Colonic mucosa (tissue), 4 donors: ENCODE results near the gene GDAP1L1. TPM values are rescaled to one million over a fixed set of nuclear protein-coding genes. Genes with fewer than 3 reads are reported as not detected.

ENCODE experiments used
- DNase-seq: peaks from one replicate; pipeline ENCODE4 v3.0.0-alpha.2; 2020
- H3K27ac ChIP-seq: fragments of 200-600 bp; one replicate; pipeline ENCODE4 v1.8.0; 2021
- H3K27me3 ChIP-seq: fragments of 200-600 bp; one replicate; pipeline ENCODE4 v1.8.0; 2021
- H3K36me3 ChIP-seq: fragments of 200-600 bp; one replicate; pipeline ENCODE4 v1.8.0; 2021
- H3K4me1 ChIP-seq: fragments of 200-600 bp; one replicate; pipeline ENCODE4 v1.8.0; 2021; ENCODE audit warnings: mild to moderate bottlenecking
- H3K4me3 ChIP-seq: fragments of 200-600 bp; one replicate; pipeline ENCODE4 v1.8.0; 2021
- H3K9ac ChIP-seq, 2 donors: one replicate each; pipeline ENCODE4 v1.7.0; 2013; ENCODE audit warnings: control low read depth in 2 of 2, low read depth in 2 of 2, low read length in 2 of 2
- H3K9me3 ChIP-seq: fragments of 200-600 bp; one replicate; pipeline ENCODE4 v1.8.0; 2021
- CTCF ChIP-seq: fragments of 200-600 bp; IDR thresholded peaks from one replicate; pipeline ENCODE4 v1.8.0; 2022; ENCODE audit warnings: antibody characterized with exemption, mild to moderate bottlenecking
- intact Hi-C: fragments of 100-400 bp; cut with DNase I; formaldehyde crosslinking; loops from one replicate; pipeline ENCODE4 v1.14.1; 2022
- total RNA-seq, 2 donors: library from RNA; stranded (reverse); fragmentation: NEBNext Ultra II Directional in 1 of 2; extraction: Animal tissue kit (Norgen Biotek cat#: 25700) in 1 of 2; gene quantifications; one replicate each; pipeline ENCODE4 v1.2.1, GENCODE V29; 2021
- donor health status: healthy.
- donor health status: DM: no; HTN: no; CAD: no.
- donor health status: DM: no; HTN: no; CAD: no.

GDAP1L1 gene
- total RNA-seq, 2 donors from 2014 or later = not detected

- Histone ChIP-seq H3K27me3 (no peaks in the 10 kb centered on the region), H3K4me1 (no peaks in the 10 kb centered on the region), H3K36me3 (no peaks in the 10 kb centered on the region), H3K4me3 (no peak overlapping the region), H3K9ac (no peak overlapping the region), H3K9me3 (no peaks in the 10 kb centered on the region), H3K27ac (no peak overlapping the region)
- intact Hi-C loops = loop anchor here (2.0 to 10.0 kb wide), 4 partner anchors 91 to 465 kb away; partner anchors contain the start of gene FITM2
- no peak for TF ChIP-seq CTCF
- DNase-seq = no peak
Measured at GRCh38 chr20:44219791-44220190, 27.3 kb upstream of the GDAP1L1 start.

- Histone ChIP-seq H3K4me3 (no peak overlapping the region), H3K36me3 (no peaks in the 10 kb centered on the region), H3K27ac (no peak overlapping the region), H3K9ac (no peak overlapping the region), H3K9me3 (no peaks in the 10 kb centered on the region), H3K4me1 (no peaks in the 10 kb centered on the region), H3K27me3 (no peaks in the 10 kb centered on the region)
- TF ChIP-seq CTCF = no peak
- no peak for DNase-seq
- intact Hi-C loops = no loop called here
Measured at GRCh38 chr20:44221368-44221954, 25.6 kb upstream of the GDAP1L1 start.

- Histone ChIP-seq H3K27me3 (no peaks in the 10 kb centered on the region), H3K4me1 (no peaks in the 10 kb centered on the region), H3K9ac (no peak overlapping the region), H3K9me3 (no peaks in the 10 kb centered on the region), H3K27ac (no peak overlapping the region), H3K4me3 (no peak overlapping the region), H3K36me3 (no peaks in the 10 kb centered on the region)
- intact Hi-C loops = no loop called here
- no peak for DNase-seq
- no peak for TF ChIP-seq CTCF
Measured at GRCh38 chr20:44222027-44222426, 25.1 kb upstream of the GDAP1L1 start.

GRCh38 chr20:44222633-44223368 lies 24.3 kb upstream of the GDAP1L1 start:
- Histone ChIP-seq H3K9me3 (no peaks in the 10 kb centered on the region), H3K9ac (no peak overlapping the region), H3K36me3 (no peaks in the 10 kb centered on the region), H3K4me1 (no peaks in the 10 kb centered on the region), H3K27me3 (no peaks in the 10 kb centered on the region), H3K27ac (no peak overlapping the region), H3K4me3 (no peak overlapping the region)
- TF ChIP-seq CTCF = no peak
- intact Hi-C loops = no loop called here
- no peak for DNase-seq

- Histone ChIP-seq H3K4me3 (no peak overlapping the region), H3K27me3 (no peaks in the 10 kb centered on the region), H3K9me3 (no peaks in the 10 kb centered on the region), H3K9ac (no peak overlapping the region), H3K4me1 (no peaks in the 10 kb centered on the region), H3K36me3 (no peaks in the 10 kb centered on the region), H3K27ac (no peak overlapping the region)
- peak; percentile 73 for DNase-seq
- intact Hi-C loops = no loop called here
- TF ChIP-seq CTCF = no peak
Measured at GRCh38 chr20:44223721-44224120, 23.4 kb upstream of the GDAP1L1 start.
